ENCODE results near the gene CDK5. TPM values are rescaled to one million over a fixed set of nuclear protein-coding genes. Genes with fewer than 3 reads are reported as not detected.

Gene CDK5
- total RNA-seq, 2 experiments from 2014 or later: 15.3 to 15.9 TPM

GRCh38 chr7:151083071-151083823, 25.6 kb upstream of the CDK5 start, which contains the start of gene TMUB1:
Gene TMUB1, minus strand, starts transcription at chr7:151083493. Its CDS starts 930 bp downstream, at chr7:151082563.
- POLR2A ChIA-PET: interaction anchor here (1.3 to 3.9 kb wide), 3 partner anchors 24 to 71 kb away, joined by 4 to 32 read pairs (median 10); partner anchors contain the start of genes ABCB8, CDK5 and SLC4A2
- peak within 1 kb of the TSS; percentile 96 for H3K27ac Mint-ChIP-seq

GRCh38 chr7:151082141-151083070, 24.7 kb upstream of the CDK5 start:
- Mint-ChIP-seq H3K36me3 (peaks cover 9% of the 10 kb centered on the region), H3K9me3 (no peaks in the 10 kb centered on the region), H3K27me3 (peaks cover 13% of the 10 kb centered on the region), H3K4me3 (peak overlapping the region; percentile 100), H3K4me1 (peaks cover 31% of the 10 kb centered on the region), H3K27ac (peak overlapping the region; percentile 96)
- ATAC-seq (ENCODE audit: low read depth) (no peak), DNase-seq (no peak)
- POLR2A ChIA-PET: interaction anchor here (1.3 to 3.9 kb wide), 3 partner anchors 23 to 70 kb away, joined by 4 to 32 read pairs (median 10); partner anchors contain the start of genes ABCB8, CDK5 and SLC4A2

More at GRCh38 chr7:151083071-151083823, 25.6 kb upstream of the CDK5 start, which contains the start of gene TMUB1:
- Mint-ChIP-seq H3K4me3 (peak within 1 kb of the TSS; percentile 100), H3K4me1 (peaks cover 31% of the 10 kb centered on the region), H3K27me3 (peaks cover 17% of the 10 kb centered on the region), H3K36me3 (peaks cover 9% of the 10 kb centered on the region), H3K9me3 (no peaks in the 10 kb centered on the region)
- ATAC-seq (ENCODE audit: low read depth) (peak; percentile 57), DNase-seq (peak; percentile 89)

- H3K9me3 Mint-ChIP-seq: no peaks in the 10 kb centered on the region
- H3K27me3 Mint-ChIP-seq: peaks cover 13% of the 10 kb centered on the region
- no peak for DNase-seq
- H3K36me3 Mint-ChIP-seq: peaks cover 9% of the 10 kb centered on the region
- no peak for ATAC-seq (ENCODE audit: low read depth)
- H3K4me1 Mint-ChIP-seq: peaks cover 31% of the 10 kb centered on the region
- peak overlapping the region; percentile 100 for H3K4me3 Mint-ChIP-seq
- peak overlapping the region; percentile 65 for H3K27ac Mint-ChIP-seq
- POLR2A ChIA-PET: interaction anchor here (0.8 to 3.9 kb wide), 6 partner anchors 9 to 68 kb away, joined by 3 to 32 read pairs (median 4); partner anchors contain the start of genes ABCB8, CDK5 and SLC4A2
Measured at GRCh38 chr7:151081170-151082101, 23.7 kb upstream of the CDK5 start.

- H3K27ac Mint-ChIP-seq: peak within 1 kb of the TSS; percentile 83
- peak within 1 kb of the TSS; percentile 100 for H3K4me3 Mint-ChIP-seq
- POLR2A ChIA-PET: interaction anchor here (0.7 to 3.9 kb wide), 9 partner anchors 8 to 67 kb away, joined by 3 to 32 read pairs (median 3); partner anchors contain the start of genes ABCB8, CDK5 and SLC4A2
Measured at GRCh38 chr7:151080522-151081169, 22.9 kb upstream of the CDK5 start, which contains the start of gene FASTK. Gene FASTK, minus strand, starts transcription at chr7:151080809. Its CDS starts 43 bp downstream, at chr7:151080766.

DNA sequence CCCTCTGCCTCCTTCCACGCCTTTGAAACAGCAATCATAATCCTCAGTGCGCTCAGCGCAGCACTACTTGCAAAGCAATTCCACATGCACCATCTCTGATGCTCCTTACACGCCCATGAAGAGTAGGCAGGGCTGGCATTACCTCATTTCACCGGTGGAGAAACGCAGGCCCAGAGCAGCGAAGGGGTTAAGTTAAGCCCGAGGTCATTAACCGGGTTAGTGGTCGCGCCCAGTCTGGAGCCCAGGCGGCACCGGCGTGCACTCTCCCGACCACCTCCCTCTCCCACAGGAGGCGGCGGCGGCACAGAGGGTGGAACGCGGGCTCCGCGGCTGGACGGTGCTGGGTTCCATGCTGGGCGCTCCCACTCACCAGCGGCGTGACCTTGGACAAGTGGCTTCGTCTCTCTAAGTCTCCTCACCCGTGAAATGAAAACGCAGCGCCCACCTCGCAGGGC, 22.4 kb upstream of the CDK5 start:
- ATAC-seq (ENCODE audit: low read depth) (peak; percentile 3), DNase-seq (no peak)
- POLR2A ChIA-PET: interaction anchor here (0.7 to 3.9 kb wide), 8 partner anchors 11 to 67 kb away, joined by 3 to 32 read pairs (median 3); partner anchors contain the start of genes ABCB8, CDK5 and SLC4A2
- peak overlapping the region; percentile 87 for H3K4me3 Mint-ChIP-seq
- H3K27ac Mint-ChIP-seq: peak overlapping the region; percentile 83
- H3K36me3 Mint-ChIP-seq: peaks cover 10% of the 10 kb centered on the region
- H3K9me3 Mint-ChIP-seq: no peaks in the 10 kb centered on the region
- peaks cover 25% of the 10 kb centered on the region for H3K4me1 Mint-ChIP-seq
- peaks cover 7% of the 10 kb centered on the region for H3K27me3 Mint-ChIP-seq

More at GRCh38 chr7:151080522-151081169, 22.9 kb upstream of the CDK5 start, which contains the start of gene FASTK:
- Mint-ChIP-seq H3K9me3 (no peaks in the 10 kb centered on the region), H3K4me1 (peaks cover 30% of the 10 kb centered on the region), H3K36me3 (peaks cover 10% of the 10 kb centered on the region), H3K27me3 (peaks cover 12% of the 10 kb centered on the region)
- ATAC-seq (ENCODE audit: low read depth): peak; percentile 85
- peak; percentile 90 for DNase-seq

DNA sequence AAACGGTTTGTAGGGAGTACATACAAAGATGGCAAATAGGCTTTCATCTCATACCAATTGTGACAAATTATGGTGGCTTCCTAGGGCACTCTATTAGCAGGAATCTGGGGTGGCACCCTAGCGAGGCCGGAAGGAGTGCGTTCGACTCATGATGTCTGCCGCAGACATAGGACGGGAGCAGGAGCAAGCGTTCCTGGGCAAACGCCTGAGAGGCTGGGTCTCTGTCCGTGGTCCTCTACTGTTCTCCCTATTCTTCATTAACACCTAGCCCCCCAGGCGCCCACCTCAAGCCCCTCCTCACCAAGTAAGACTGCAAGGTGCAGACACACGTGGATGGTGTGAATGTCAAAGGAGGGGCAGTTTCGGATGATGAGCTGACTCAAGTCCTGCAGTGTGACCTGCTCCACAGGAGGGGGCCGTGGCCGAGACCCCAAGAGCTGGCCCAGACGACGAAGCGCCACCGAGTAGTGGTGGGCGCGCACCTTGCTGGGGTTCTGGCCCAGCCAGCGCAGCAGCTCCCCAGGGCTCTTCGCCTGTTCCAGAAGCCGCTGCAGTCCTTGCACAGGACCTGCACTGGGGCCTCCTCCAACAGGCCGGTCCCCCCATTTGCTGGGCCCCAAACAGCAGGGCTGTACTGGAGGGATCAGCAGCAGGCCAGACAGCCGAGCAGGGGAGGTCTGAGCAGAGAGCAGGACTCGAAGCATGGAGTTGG, 21.7 kb upstream of the CDK5 start:
- POLR2A ChIA-PET: no interaction called here
- Mint-ChIP-seq H3K36me3 (peaks cover 10% of the 10 kb centered on the region), H3K4me3 (peak overlapping the region; percentile 87), H3K4me1 (peaks cover 21% of the 10 kb centered on the region), H3K27ac (peak overlapping the region; percentile 83), H3K27me3 (peaks cover under 1% of the 10 kb centered on the region), H3K9me3 (no peaks in the 10 kb centered on the region)
- no peak for DNase-seq
- ATAC-seq (ENCODE audit: low read depth): no peak

DNA sequence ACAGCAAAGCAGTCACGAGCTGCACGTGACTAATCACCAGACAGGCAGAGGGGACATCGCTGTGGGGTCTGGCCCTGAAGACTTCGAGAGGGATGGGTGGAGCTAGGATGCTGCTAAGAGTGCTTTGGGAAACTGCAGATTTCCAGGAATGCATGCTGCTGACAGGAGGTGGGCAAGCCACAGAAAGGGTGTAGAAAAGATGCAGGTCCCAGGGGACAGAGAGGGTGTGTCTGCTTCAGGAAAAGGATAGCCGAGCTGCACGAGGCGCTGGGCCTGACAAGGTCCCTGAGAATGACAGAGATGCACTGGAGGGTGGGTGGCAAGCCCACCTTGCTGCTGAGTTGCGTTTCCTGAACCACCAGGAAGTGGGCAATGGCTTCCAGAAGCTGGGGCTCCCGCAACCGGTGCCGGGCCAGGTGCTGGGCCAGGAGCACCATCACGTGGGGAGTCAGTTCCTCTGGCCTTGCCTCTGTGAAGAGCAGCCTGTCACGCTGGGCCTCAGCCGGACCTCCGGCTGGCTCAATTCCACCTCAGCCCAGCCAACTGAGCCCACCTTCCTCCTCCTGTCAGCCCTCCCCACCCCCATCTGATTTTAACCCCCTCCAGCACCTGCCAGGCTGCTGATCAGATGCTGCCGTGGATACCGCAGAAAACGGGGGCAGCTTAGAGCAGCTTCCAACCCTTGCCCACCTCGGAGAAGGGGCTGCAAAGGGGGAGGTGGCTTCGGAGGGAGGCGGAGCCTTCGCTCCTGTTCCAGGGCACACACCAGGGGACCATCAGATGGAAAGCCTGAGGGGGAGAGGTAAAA, 20.7 kb upstream of the CDK5 start:
- H3K36me3 Mint-ChIP-seq: peaks cover 10% of the 10 kb centered on the region
- ATAC-seq (ENCODE audit: low read depth) (no peak), DNase-seq (no peak)
- peak overlapping the region; percentile 87 for H3K4me3 Mint-ChIP-seq
- H3K27ac Mint-ChIP-seq: peak overlapping the region; percentile 77
- H3K4me1 Mint-ChIP-seq: peaks cover 21% of the 10 kb centered on the region
- POLR2A ChIA-PET: interaction anchor here (1.7 kb wide), 1 partner anchor 18 kb away, joined by 7 read pairs; no protein-coding TSS in a partner anchor
- no peaks in the 10 kb centered on the region for H3K9me3 Mint-ChIP-seq
- no peaks in the 10 kb centered on the region for H3K27me3 Mint-ChIP-seq

DNA sequence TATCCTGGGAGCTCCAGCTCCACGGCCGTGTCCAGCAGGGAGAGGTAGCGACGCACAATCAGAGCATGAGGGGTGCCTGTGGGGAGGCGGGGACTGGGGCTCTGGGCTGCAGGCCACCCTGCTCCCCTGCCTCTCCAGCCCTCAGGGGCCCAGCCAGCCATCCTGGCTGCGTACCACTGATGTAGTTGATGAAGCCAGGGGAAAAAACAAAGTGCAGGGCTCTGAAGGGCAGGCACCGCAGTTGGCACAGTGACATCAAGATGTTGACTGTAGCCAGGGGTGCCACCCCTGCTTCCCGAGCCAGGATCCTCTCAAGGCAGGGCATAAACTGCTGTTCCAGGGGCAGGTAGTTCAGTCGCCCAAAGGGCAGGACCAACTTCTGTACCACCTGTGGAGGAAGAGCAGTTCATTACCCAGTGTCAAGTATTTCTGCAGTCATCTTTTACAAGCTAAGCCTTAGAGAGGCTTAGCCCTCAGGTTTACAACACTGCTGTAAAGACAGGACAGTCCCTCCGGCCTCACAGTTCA, 20.1 kb upstream of the CDK5 start:
- POLR2A ChIA-PET: interaction anchor here (1.2 to 1.7 kb wide), 2 partner anchors 10 to 17 kb away, joined by 4 to 7 read pairs; no protein-coding TSS in a partner anchor
- H3K9me3 Mint-ChIP-seq: no peaks in the 10 kb centered on the region
- peak overlapping the region; percentile 77 for H3K27ac Mint-ChIP-seq
- peaks cover 9% of the 10 kb centered on the region for H3K36me3 Mint-ChIP-seq
- peak overlapping the region; percentile 31 for H3K4me3 Mint-ChIP-seq
- no peak for ATAC-seq (ENCODE audit: low read depth)
- H3K27me3 Mint-ChIP-seq: no peaks in the 10 kb centered on the region
- DNase-seq: no peak
- H3K4me1 Mint-ChIP-seq: peaks cover 20% of the 10 kb centered on the region

DNA sequence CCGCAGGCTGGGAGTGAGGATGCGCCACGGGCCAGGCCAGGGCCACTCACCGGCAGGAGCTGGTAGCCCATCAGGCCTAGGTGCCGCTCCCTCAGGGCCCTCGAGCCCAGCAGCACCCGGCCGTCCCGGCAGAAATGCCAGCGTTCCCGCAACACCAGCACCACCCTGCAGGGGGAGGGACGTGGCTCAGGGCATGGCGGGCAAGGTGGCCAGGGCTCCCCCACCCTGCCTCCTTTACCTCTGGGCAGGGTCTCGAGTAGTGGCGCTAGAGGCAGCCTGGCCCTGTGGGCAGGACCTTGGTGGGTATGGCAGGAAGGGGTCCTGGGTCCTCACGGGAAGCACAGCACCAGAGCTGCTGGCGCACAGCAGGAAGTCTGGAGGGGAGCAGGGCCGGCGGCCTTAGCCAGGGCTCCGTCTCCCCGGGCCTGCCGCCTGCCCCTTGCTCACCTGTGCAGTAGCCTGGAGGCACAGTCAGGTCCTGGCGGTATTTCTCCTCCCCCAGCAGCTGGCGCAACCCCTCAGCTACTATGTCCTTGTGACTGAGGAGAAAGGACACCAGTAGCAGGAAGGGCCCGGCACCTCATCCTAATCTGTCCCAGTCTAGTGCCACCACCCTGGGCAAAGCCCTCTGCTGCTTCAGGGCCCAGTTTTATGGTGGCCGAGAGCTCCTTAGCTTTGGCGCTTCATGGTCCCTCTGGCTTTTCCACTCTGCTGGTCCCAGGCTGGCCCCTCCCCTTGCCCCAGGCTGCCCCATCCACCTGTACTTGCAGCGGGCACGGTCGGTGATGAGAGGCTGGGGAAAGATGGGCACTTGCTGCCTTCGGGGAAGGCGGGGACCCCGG, 19.4 kb upstream of the CDK5 start:
- Mint-ChIP-seq H3K27ac (no peak overlapping the region), H3K36me3 (peaks cover 8% of the 10 kb centered on the region), H3K4me3 (no peak overlapping the region), H3K4me1 (peaks cover 17% of the 10 kb centered on the region), H3K9me3 (no peaks in the 10 kb centered on the region), H3K27me3 (no peaks in the 10 kb centered on the region)
- POLR2A ChIA-PET: interaction anchor here (0.5 to 1.7 kb wide), 3 partner anchors 9 to 67 kb away, joined by 3 to 7 read pairs (median 4); no protein-coding TSS in a partner anchor
- ATAC-seq (ENCODE audit: low read depth) (no peak), DNase-seq (no peak)

All from activated naive CD8-positive, alpha-beta T cell treated with anti-CD3 and anti-CD28 coated beads, Interleukin-2, amount 10 ng/mL, durations not matched to agents 7 days and 5 days (primary cell).